Hepatic stellate cell (primary cell): ENCODE results near the gene ORM2.
"Not testable (repeated sequence)": the region's sequence is repeated elsewhere in the genome, so short reads cannot be mapped to it uniquely, and the experiment has no call there.

Experiments
- DNase-seq: peaks from one replicate; pipeline ENCODE4 v3.0.0; 2011; ENCODE audit warnings: low spot score

Gene ORM2

DNA sequence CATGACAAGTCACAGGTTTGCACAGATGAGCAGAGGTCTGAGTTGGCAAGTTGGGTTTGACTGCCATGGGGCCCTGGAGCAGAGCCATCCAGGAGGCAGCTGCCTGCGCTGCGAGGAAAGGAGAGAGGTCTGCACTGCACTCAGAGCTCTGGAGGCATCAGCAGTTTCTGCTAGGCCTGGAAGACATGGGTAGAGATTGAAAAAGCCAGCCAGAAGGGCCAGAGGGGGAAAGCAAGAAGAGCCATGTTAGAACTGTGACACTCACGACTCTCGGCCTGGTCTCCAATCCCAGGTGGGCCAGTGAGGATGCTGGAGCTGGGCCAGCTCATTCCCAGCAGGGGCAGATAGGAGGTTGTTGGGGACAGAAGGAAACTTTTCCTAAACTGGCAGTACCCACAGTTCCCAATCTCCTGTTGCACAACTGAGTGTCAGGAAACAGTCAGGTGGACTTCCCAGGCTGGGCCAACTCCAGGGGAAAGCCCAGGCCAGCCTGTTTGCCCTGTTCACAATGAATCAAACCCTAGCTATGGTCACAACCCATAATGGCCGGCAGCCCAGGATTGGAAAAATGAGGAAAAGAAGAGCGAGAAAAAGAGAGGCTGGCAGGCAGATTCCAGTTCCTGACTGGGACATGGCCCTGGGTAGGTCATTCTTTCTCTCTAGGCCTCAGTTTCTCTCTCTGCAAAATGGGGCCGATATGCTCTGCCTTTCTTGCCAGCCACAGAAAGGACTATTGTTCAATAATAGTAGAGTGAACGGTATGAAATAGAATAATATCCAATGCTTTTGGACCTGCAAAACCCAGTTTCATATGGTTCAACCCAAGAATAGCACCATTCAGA is 14.6 kb upstream of the ORM2 start:
- no peak for DNase-seq

GRCh38 chr9:114315723-114316363 is 13.8 kb upstream of the ORM2 start:
- no peak for DNase-seq

- DNase-seq, result no peak
Observed at GRCh38 chr9:114316605-114317230, 13.0 kb upstream of the ORM2 start.

GRCh38 chr9:114317665-114318357 is 11.9 kb upstream of the ORM2 start:
- DNase-seq, result peak; percentile 32

DNA sequence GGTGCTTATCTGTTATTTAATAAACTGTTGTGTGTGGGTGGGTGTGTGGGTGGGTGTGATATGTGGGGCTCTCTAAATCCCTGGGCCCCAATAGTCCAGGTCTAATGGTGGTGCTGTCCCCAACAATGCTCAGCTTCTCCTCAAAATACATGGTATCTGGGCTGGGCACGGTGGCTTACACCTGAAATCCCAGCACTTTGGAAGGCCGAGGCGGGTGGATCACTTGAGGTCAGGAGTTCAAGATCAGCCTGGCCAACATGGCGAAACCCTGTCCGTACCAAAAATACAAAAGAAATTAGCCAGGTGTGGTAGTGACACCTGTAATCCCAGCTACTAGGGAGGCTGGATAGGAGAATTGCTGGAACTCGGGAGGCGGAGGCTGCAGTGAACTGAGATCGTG is 11.3 kb upstream of the ORM2 start:
- DNase-seq, result no peak

DNA sequence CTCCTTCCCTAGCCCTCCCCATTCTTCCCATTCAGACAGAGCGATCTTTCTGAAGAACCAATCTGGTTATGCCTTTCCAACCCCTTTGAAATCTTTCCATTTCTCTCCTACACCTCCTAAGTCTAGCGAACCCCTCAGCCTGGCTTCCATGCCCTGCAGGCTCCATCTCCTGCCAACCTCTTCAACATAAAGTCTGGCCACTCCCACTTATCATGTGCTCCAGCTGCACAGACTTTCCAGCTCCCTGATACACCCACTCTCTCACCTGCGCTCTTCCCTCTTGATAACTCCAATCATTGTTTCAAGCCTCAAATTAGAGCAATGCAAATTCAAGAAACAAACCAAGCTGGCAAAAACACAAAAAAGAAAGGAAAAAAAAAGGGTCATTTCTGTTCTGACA is 10.5 kb upstream of the ORM2 start:
- no peak for DNase-seq

- peak; percentile 42 for DNase-seq
Observed at GRCh38 chr9:114320710-114321109, 9.0 kb upstream of the ORM2 start.

DNA sequence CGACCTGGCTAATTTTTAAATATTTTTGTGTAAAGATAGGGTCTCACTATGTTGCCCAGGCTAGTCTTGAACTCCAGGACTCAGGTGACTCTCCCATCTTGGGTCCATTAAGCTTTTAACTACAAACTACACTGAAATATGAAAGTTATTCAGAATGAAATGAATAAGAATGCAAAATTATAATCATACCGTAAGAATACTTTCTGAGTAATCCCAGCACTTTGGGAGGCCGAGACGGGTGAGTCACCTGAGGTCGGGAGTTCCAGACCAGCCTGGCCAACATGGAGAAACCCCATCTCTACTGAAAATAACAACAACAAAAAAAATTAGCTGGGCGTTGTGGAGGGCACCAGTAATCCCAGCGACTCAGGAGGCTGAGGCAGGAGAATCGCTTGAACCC is 7.9 kb upstream of the ORM2 start:
- DNase-seq, result peak; percentile 47

GRCh38 chr9:114322160-114322818 is 7.4 kb upstream of the ORM2 start:
- DNase-seq, result not testable (repeated sequence)

- not testable (repeated sequence) for DNase-seq
Observed at GRCh38 chr9:114322831-114323531, 6.7 kb upstream of the ORM2 start, which contains the start of gene ORM1. TSS of gene ORM1 (plus strand) at chr9:114323098. CDS start at chr9:114323134, 36 bp downstream.

DNA sequence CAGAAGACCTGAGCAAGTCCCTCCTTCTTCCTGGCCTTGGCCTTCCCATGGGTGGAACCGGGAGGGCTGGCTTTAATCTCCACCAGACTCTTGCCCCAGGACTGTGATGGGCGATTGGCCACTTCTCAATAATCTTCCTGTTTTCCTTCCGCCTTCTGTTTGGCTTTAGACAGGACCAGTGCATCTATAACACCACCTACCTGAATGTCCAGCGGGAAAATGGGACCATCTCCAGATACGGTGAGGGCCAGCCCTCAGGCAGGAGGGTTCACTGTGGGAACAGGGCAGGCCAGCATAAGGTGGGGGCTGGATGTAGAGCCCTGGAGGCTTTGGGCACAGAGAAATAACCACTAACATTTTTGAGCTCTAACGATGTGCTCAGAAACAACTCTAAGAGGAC is 5.8 kb upstream of the ORM2 start:
- DNase-seq, result not testable (repeated sequence)

DNA sequence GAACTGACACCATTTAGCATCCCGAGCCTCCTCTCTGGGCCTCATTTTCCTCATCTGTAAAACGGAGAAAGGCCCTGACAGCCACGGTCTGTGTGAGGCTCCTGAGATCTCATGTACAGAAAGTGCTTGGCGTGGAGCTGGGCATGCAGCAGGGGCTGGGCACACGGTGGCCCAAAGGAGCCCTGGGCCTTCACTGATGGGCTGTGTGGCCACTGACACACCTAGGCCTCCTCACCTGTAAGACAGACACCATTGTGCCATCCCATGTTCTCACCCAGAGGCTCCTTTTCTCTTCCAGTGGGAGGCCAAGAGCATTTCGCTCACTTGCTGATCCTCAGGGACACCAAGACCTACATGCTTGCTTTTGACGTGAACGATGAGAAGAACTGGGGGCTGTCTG is 5.2 kb upstream of the ORM2 start:
- no peak for DNase-seq

DNA sequence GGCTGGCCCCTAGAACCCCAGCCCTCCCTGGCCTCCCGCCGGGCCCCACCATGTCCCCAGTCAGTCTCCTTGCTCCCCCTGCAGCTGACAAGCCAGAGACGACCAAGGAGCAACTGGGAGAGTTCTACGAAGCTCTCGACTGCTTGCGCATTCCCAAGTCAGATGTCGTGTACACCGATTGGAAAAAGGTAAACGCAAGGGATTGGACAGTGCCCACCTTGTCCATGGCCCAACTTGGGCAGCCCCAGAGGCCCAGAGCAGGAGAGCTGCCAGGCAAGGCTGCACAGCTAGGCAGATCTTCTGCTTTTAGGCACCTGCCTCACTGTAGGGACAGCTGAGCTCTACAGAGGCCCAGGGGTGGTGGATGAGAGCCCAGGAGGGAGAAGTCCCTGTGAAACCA is 4.7 kb upstream of the ORM2 start:
- DNase-seq, result not testable (repeated sequence)

DNA sequence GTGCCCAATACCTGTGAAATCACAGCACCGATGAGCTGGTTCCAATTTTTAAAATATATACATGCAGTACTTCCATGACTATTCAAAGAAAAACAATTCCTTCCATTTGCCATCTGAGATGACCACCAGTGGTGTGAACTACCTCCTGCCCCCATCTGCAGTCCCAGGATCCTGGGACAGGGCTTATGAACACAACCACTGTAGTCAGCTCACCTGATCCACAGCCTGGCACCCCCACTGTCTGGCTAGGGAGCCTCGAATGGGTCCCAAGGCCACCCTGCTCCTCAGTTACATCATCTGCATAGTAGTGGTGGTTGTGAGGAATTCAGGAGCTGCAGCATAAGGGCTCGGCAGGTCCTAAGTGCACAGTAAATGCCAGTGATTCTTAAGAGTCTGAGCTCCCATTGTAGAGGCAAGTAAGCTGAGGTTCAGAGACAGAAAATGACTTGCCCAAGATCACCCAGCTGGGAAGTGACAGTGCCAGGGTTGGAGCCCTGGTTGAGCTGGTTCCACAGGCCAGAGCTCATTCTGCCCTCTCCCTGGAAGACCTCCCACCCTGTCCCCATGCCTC is 3.9 kb upstream of the ORM2 start:
- DNase-seq, result not testable (repeated sequence)

GRCh38 chr9:114327749-114328148 is 1.9 kb upstream of the ORM2 start:
- no peak for DNase-seq

- DNase-seq, result not testable (repeated sequence)
Observed at GRCh38 chr9:114328357-114328820, 1.3 kb upstream of the ORM2 start.

DNA sequence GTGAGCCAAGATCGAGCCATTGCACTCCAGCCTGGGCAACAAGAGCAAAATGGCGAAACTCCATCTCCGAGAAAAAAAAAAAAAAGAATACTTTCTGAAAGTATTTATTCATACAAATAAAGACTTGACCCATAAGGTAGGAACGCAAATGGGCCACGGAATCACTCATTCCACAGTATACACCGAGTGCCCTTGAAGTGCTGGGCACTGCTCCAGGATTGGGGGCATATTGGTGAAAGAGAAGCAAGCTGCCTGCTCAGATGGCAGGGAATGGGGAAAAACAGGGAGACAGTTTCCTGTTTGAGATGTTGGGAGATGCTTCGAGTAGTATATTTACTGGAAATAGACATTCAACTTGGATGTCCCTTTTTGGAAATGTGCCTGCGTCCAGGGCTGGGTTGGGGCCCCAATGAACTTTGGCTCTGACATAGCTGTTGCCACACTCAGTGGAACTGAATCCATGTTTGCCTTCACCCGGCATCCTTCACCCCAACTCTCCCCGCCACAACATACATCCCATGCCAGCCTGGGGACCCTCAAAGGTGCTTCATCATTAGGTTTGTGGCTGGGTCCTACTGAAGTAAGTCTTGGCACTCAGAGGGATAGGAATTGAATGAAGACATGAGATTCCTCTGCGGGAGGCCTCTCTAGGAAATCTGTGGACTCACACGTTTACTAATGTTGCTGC is 588 bp upstream of the ORM2 start:
- not testable (repeated sequence) for DNase-seq

GRCh38 chr9:114330636-114331035 is 967 bp downstream of the ORM2 start:
- no peak for DNase-seq

DNA sequence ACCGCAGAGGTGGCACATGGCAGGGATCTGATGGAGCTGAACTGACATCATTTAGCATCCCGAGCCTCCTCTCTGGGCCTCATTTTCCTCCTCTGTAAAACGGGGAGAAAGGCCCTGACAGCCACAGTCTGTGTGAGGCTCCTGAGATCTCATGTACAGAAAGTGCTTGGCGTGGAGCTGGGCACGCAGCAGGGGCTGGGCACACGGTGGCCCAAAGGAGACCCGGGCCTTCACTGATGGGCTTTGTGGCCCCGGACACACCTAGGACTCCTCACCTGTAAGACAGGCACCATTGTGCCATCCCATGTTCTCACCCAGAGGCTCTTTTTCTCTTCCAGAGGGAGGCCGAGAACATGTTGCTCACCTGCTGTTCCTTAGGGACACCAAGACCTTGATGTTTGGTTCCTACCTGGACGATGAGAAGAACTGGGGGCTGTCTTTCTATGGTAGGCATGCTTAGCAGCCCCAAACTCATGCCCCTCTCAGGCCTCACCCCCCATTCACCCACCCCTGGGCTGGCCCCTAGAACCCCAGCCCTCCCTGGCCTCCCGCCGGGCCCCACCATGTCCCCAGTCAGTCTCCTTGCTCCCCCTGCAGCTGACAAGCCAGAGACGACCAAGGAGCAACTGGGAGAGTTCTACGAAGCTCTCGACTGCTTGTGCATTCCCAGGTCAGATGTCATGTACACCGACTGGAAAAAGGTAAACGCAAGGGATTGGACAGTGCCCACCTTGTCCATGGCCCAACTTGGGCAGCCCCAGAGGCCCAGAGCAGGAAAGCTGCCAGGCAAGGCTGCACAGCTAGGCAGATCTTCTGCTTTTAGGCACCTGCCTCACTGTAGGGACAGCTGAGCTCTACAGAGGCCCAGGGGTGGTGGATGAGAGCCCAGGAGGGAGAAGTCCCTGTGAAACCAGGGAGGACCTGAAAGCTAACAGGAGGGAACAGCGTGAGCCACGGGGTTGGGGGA is 1.8 kb downstream of the ORM2 start:
- DNase-seq, result not testable (repeated sequence)
